NK-92 (cell line): ENCODE measurements around the gene COL4A1.

ENCODE experiments used
- DNase-seq: peaks from one replicate; lab custom pipeline; 2025; ENCODE audit not compliant: unreplicated experiment; lab: John Stamatoyannopoulos, UW

Gene COL4A1

DNA sequence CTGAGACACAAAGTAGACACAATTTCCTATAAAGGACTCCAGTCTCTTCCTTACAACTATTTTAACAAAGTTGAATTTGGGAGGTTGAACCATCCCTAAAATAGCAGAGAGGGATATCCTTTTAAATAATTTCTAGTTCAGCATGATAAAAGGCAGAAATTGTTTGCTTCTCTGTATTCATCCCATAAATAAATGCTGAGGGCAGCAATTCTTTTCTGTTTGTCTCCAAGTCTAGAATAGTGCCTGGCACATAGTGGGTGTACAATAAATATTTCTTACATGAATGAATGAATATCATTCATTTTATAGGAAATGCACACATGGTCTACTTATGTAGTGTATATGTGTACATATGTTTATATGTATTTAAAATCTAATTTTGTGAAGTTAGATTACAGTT is 12.3 kb downstream of the COL4A1 start:
- no peak for DNase-seq

- no peak for DNase-seq
Observed at GRCh38 chr13:110294146-110294545, 12.8 kb downstream of the COL4A1 start.

DNA sequence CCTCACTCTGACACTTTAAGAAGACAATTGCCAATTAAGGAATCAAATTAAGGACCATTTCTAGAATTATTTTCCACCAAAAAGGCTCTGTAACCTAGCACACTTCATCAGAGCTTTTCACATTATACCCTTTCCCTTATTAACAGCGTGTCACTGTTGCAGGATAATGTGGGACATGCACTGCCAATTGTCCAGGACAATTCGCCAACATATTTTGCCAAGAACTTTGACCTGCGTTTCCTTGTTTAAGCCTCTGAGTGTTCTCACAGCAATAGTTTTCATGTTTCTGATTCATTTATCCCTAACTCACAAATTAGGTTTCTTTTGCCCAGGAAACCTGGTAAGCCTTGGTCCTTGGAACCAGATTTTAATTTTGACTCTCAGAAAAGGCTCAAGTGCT is 13.3 kb downstream of the COL4A1 start:
- DNase-seq: no peak

DNA sequence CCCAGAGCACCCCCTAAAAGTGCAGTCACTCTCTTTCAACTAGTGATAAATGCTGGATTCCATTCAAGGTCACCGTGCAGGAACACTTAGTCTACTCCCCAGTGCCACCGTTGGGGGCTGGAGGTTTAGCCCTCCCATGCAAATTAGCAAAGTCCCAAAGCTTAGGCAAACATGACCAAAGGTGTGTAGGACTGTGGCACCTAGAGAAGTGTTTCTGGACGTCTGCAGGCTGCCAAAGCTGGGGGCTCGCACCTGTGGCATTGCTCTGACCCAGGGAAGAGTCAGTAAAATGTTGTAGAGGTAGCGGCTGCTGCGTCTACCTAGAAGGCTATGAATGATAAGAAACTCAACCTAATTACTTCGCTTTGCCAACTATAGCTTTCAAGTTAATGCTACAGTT is 13.9 kb downstream of the COL4A1 start:
- no peak for DNase-seq

DNA sequence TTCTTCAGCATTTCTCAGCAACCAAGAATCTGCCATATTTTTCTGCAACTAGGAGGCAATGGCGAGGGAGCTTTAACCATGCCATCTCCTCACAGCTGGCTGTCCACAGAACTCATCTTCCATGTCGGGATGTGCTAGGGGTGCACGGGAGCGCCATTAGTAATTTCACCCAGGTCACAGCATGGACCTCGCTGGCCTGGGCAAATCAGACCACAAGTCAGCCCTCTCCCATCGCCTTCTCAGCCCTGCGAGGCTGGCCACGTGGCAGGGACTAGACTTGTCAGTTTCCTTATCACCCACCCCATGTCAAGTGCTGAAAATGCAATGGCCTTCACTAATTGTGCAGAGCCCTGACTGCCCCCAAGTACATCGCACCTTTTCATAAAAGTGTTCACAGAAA is 15.7 kb downstream of the COL4A1 start:
- DNase-seq: no peak

DNA sequence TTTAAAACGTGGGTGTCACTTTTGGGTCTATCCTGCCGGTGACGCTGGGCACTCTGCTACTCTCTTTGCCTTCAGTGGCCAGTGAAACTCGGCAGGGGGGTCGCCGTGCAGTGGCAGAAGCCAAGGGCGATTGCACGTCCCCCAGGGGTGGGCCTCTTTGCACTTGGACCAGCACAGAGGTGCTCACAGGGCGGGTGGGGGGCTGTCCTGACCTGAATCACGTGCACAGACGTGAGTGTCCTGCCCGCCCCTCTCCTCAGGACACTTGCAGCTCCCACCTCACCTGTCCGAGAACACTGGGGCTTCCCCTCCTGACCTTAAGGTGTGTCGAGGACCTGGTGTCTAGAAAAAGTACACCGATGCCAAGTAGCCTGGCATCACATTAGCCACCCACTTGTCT is 16.1 kb downstream of the COL4A1 start:
- DNase-seq: no peak

DNA sequence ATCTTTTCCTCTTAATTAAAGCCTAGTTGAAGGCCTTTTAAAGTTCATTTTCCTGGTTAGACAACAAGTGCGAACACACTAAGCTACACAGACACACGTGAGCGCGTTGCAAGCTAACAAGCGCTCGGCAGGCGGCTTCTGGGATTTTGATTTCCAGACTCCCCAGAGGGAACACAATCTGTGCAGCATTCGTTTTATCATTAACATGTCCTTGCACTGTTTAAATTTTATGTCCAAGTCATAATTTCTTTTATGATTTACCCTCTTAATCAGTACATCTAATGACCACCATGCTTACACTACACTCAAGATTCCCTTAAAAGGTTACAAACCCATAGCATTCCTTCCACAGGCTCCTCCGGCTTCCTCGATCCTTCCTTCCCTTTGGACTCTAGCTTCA is 16.8 kb downstream of the COL4A1 start:
- DNase-seq: no peak

- DNase-seq: no peak
Observed at GRCh38 chr13:110289661-110290060, 17.3 kb downstream of the COL4A1 start.

- DNase-seq: no peak
Observed at GRCh38 chr13:110289174-110289573, 17.8 kb downstream of the COL4A1 start.

DNA sequence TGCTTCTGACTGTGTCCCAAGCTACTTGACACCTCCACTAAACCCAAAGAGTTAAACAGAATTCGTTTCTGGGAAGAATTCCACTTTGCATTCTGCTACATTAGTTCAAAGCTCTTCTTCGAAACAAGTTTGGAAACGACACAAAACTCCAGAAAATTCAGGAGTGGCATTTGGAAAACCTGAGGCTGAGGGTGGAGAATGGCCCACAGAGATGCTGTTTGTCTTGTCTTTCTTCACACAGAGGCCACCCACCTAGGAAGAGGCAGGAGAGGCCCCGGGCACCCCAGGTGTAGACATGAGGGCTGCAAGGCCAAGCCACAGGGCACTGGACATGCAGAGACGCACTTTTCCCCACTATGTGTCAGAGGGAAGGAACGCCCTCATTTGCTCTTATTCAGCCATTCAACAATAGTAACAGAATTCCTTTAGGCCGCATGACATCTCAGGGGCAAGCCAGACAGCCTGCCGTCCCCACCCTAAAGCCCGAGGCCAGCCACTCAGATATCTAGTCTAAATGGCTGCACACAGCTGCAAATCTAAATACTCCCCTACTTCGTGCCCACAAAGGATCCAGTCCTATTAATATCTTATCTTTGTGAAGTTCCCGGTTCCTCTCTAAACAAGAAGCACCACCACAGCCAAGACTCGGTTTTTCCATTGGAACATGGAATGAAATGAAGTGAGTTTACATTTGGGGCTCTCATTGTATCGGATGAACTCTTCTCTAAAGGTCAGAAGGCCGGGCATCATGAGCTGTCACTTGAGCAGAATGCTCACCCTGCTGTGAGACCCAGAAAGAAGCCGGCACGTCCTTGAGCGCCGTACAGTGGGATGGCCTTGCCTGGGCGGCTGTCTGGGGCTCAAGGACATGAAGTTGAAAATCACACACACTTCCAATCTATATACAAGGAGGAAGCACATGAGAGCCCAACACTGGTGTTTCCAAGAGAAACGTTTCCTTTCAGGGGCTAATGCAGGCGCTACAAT is 19.8 kb downstream of the COL4A1 start:
- no peak for DNase-seq

- DNase-seq: no peak
Observed at GRCh38 chr13:110285991-110286832, 20.7 kb downstream of the COL4A1 start.

DNA sequence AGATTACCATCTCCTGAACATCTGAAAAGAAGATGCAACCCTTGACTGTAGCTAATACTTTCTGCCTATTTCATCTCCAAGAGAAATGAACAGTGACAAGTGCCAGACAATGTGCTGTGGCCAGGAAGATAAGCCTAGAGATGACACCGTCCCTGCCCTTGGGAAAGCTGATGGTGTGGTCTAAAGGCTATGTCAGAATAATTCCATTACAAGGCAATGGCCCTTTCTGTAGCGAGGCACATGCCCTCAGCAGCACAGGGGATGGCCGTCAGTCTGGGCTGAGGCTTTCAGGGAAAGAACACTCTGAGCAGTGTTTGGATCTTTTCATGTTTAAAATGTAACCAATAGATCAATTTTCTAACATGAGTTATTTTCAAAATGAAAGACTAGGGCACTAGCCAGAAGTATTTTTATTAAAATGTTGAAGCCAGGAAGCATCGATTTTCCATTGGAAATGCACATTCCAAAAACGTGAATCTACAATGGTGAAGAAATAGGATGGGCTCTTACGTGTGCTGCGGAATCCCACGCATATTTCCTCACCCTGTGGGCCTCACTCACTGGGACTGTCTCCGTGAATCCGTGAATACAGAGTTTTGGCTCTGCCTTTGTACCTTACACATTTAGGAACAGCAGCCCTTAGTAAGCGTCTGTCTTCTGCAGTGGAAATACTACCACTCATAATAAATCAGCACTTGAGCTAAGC is 22.0 kb downstream of the COL4A1 start:
- no peak for DNase-seq

GRCh38 chr13:110283736-110284517 is 23.0 kb downstream of the COL4A1 start:
- no peak for DNase-seq

DNA sequence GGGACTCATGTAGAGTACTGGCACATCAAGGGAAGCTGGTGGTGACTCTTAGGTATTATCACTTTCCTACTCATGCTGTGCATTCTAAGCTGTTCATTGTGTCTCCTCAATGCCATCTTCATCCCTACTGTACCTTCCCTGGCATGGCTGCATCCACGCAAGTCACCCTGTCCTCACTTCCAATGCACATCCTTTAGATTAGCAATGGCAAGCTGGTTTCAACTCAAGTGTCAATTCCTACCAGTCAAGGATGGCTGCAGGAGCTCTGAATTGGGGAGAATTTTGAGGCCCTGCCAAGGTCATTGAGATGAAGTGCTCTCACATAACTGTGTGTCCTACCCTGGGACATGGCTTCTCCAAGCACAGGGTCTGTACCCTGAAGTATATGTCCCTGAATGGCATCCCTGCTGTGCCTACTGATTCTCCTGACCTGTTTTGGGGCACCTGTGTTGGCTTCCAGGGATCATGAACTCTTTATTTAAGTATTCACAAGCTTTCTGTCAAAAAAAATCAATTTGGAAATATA is 24.6 kb downstream of the COL4A1 start:
- DNase-seq: no peak

- DNase-seq: no peak
Observed at GRCh38 chr13:110281736-110282135, 25.2 kb downstream of the COL4A1 start.

- DNase-seq: no peak
Observed at GRCh38 chr13:110280985-110281688, 25.8 kb downstream of the COL4A1 start.

GRCh38 chr13:110280231-110280813 is 26.6 kb downstream of the COL4A1 start:
- DNase-seq: no peak

DNA sequence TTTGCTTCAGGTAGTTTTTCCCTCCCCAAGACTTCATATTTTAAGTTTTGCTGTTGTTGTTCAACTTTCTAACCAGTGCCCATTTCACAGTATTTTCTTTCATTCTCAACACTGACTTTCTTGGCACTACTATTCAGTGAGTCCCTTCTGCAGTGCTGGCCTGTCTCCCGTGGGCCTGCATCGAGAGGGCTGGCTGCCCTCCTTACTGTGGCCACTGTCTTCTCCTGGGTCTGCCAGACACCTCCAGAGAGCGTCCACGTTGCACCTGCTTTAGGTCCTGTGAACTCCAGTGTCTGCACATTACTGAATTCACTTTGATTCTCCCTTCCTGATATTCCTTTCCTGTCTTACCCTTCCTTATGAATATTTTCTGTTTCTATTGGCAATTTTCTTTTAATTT is 27.3 kb downstream of the COL4A1 start:
- no peak for DNase-seq

GRCh38 chr13:110278859-110279258 is 28.1 kb downstream of the COL4A1 start:
- DNase-seq: no peak
